ENCODE measurements around the gene FGF9.

- TF ChIP-seq EZH2 (IDR thresholded peaks at IDR 0.05; ENCODE audit: insufficient read depth, poor library complexity, severe bottlenecking) (no peak), EZH2phosphoT487 (IDR thresholded peaks at IDR 0.05; ENCODE audit: insufficient read depth, low read depth) (no peak)
Observed at GRCh38 chr13:21741396-21741979, 70.6 kb downstream of the FGF9 start.

Measured in GM23248 (cell line).